A673 (cell line): Measurements from ENCODE around the gene CRADD.

Experiments
- EZH2 ChIP-seq: fragments of 200-600 bp; sonication (generic); IDR thresholded peaks from 2 replicates; pipeline ENCODE4 v1.6.1; 2017; ENCODE audit warnings: borderline replicate concordance, low read depth, mild to moderate bottlenecking, mixed read lengths, antibody characterized with exemption, low read length; ENCODE audit not compliant: poor library complexity, severe bottlenecking
- TF ChIP-seq, protein P1 (sequence below): fragments of 300-800, 200-600 bp; sonication (generic); conservative IDR thresholded peaks from 2 replicates; pipeline ENCODE4 v1.5.1; 2017; ENCODE audit warnings: low read depth, mild to moderate bottlenecking, antibody characterized with exemption, low read length, moderate library complexity, mixed read lengths

DNA sequence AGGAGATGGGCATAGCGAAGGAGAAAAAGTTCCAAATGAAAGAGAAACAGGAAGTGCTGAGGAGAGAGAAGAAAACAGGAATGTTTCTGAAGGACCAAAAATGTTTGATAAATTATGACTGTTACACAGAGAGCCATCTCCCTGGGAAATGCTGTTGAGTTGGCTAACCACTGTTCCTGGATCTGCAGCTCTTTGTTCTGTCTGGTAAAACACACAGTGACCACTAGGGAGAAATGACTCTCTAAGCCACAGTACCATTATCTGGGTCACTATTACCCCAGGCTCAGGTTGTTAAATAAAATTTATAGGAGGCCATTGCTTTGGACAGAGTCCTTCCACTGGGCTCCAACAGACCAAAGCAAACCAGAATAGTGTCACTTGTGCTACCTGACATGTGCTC lies 219.3 kb downstream of the CRADD start:
- TF ChIP-seq, protein P1, sequence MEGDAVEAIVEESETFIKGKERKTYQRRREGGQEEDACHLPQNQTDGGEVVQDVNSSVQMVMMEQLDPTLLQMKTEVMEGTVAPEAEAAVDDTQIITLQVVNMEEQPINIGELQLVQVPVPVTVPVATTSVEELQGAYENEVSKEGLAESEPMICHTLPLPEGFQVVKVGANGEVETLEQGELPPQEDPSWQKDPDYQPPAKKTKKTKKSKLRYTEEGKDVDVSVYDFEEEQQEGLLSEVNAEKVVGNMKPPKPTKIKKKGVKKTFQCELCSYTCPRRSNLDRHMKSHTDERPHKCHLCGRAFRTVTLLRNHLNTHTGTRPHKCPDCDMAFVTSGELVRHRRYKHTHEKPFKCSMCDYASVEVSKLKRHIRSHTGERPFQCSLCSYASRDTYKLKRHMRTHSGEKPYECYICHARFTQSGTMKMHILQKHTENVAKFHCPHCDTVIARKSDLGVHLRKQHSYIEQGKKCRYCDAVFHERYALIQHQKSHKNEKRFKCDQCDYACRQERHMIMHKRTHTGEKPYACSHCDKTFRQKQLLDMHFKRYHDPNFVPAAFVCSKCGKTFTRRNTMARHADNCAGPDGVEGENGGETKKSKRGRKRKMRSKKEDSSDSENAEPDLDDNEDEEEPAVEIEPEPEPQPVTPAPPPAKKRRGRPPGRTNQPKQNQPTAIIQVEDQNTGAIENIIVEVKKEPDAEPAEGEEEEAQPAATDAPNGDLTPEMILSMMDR = 0 out of 2 replicates have a peak, but pooled peaks have one; percentile 18
- TF ChIP-seq EZH2 = no peak
